GM19463 (cell line): ENCODE data around the gene MAP3K5.
"Not testable (repeated sequence)": the region's sequence is repeated elsewhere in the genome, so short reads cannot be mapped to it uniquely, and the experiment has no call there.

ENCODE experiments used
- ATAC-seq: cut with Tn5 transposase; IDR thresholded peaks from one replicate; pipeline ENCODE4 v1.9.1; 2021; ENCODE audit warnings: mild to moderate bottlenecking, moderate library complexity; ENCODE audit not compliant: unreplicated experiment

MAP3K5 gene

GRCh38 chr6:136728033-136728939, 64.0 kb downstream of the MAP3K5 start:
- no peak for ATAC-seq

- no peak for ATAC-seq
Measured at GRCh38 chr6:136726837-136727557, 65.3 kb downstream of the MAP3K5 start.

GRCh38 chr6:136725124-136725523, 67.2 kb downstream of the MAP3K5 start:
- no peak for ATAC-seq

GRCh38 chr6:136723780-136724179, 68.5 kb downstream of the MAP3K5 start:
- peak; percentile 74 for ATAC-seq

- ATAC-seq = no peak
Measured at GRCh38 chr6:136721467-136721866, 70.8 kb downstream of the MAP3K5 start.

GRCh38 chr6:136720045-136720770, 72.1 kb downstream of the MAP3K5 start:
- ATAC-seq = peak; percentile 26

- ATAC-seq = peak; percentile 38
Measured at GRCh38 chr6:136719280-136720044, 72.8 kb downstream of the MAP3K5 start.

- ATAC-seq = no peak
Measured at GRCh38 chr6:136718476-136718875, 73.8 kb downstream of the MAP3K5 start.

- peak; percentile 4 for ATAC-seq
Measured at GRCh38 chr6:136717716-136717990, 74.6 kb downstream of the MAP3K5 start.

GRCh38 chr6:136716917-136717715, 75.2 kb downstream of the MAP3K5 start:
- ATAC-seq = peak; percentile 48

- not testable (repeated sequence) for ATAC-seq
Measured at GRCh38 chr6:136712642-136713041, 79.6 kb downstream of the MAP3K5 start.

- ATAC-seq = no peak
Measured at GRCh38 chr6:136711644-136712043, 80.6 kb downstream of the MAP3K5 start.

GRCh38 chr6:136710877-136711552, 81.3 kb downstream of the MAP3K5 start:
- ATAC-seq = no peak

- ATAC-seq = no peak
Measured at GRCh38 chr6:136709429-136709828, 82.8 kb downstream of the MAP3K5 start.

GRCh38 chr6:136706430-136706829, 85.8 kb downstream of the MAP3K5 start:
- no peak for ATAC-seq

- no peak for ATAC-seq
Measured at GRCh38 chr6:136703331-136703865, 88.9 kb downstream of the MAP3K5 start.

- ATAC-seq = no peak
Measured at GRCh38 chr6:136701045-136701444, 91.2 kb downstream of the MAP3K5 start.

- ATAC-seq = no peak
Measured at GRCh38 chr6:136699358-136699757, 92.9 kb downstream of the MAP3K5 start.

GRCh38 chr6:136696783-136697364, 95.4 kb downstream of the MAP3K5 start:
- ATAC-seq = no peak
